Rectal smooth muscle tissue (tissue), 1 donor: ENCODE measurements around the gene DCTN2.
A peak's percentile ranks its signal among the peaks of the same experiment; 100 is the strongest.
"Not testable (repeated sequence)": the region's sequence is repeated elsewhere in the genome, so short reads cannot be mapped to it uniquely, and the experiment has no call there.

Experiments
- H3K27ac ChIP-seq: one replicate; pipeline ENCODE4 v1.7.0; 2013; ENCODE audit warnings: low read depth, low read length, inconsistent platforms
- H3K27me3 ChIP-seq: one replicate; pipeline ENCODE4 v1.7.0; 2013; ENCODE audit warnings: low read length; ENCODE audit not compliant: control insufficient read depth, insufficient read depth
- H3K36me3 ChIP-seq: one replicate; pipeline ENCODE4 v1.7.0; 2013; ENCODE audit warnings: low read length; ENCODE audit not compliant: control insufficient read depth, insufficient read depth
- H3K4me1 ChIP-seq: one replicate; pipeline ENCODE4 v1.7.0; 2013; ENCODE audit warnings: low read length; ENCODE audit not compliant: control insufficient read depth, insufficient read depth
- H3K4me3 ChIP-seq: one replicate; pipeline ENCODE4 v1.7.0; 2013; ENCODE audit warnings: low read length
- H3K9ac ChIP-seq: one replicate; pipeline ENCODE4 v1.7.0; 2013; ENCODE audit warnings: low read length

The DCTN2 gene

GRCh38 chr12:57519796-57520052, 27.3 kb downstream of the DCTN2 start:
- H3K27me3 ChIP-seq: no peaks in the 10 kb centered on the region
- peak overlapping the region; percentile 97 for H3K27ac ChIP-seq
- H3K9ac ChIP-seq: peak overlapping the region; percentile 98
- peaks cover 45% of the 10 kb centered on the region for H3K4me1 ChIP-seq
- peaks cover 25% of the 10 kb centered on the region for H3K36me3 ChIP-seq
- peak overlapping the region; percentile 94 for H3K4me3 ChIP-seq

- Histone ChIP-seq H3K4me1 (peaks cover 43% of the 10 kb centered on the region), H3K36me3 (peaks cover 29% of the 10 kb centered on the region), H3K4me3 (peak overlapping the region; percentile 94), H3K9ac (peak overlapping the region; percentile 98), H3K27ac (peak overlapping the region; percentile 97), H3K27me3 (no peaks in the 10 kb centered on the region)
These were observed 27.8 kb downstream of the DCTN2 start for GRCh38 chr12:57518920-57519795.

- Histone ChIP-seq H3K27me3 (no peaks in the 10 kb centered on the region), H3K4me1 (peaks cover 35% of the 10 kb centered on the region), H3K9ac (no peak overlapping the region), H3K36me3 (peaks cover 29% of the 10 kb centered on the region), H3K27ac (peak overlapping the region; percentile 97), H3K4me3 (peak overlapping the region; percentile 94)
These were observed 28.6 kb downstream of the DCTN2 start for GRCh38 chr12:57518176-57518919.

GRCh38 chr12:57517718-57518117, 29.3 kb downstream of the DCTN2 start:
- Histone ChIP-seq H3K4me3 (peak overlapping the region; percentile 94), H3K36me3 (peaks cover 32% of the 10 kb centered on the region), H3K4me1 (peaks cover 35% of the 10 kb centered on the region), H3K27ac (peak overlapping the region; percentile 97)
- H3K27me3 ChIP-seq, H3K9ac ChIP-seq: not testable (repeated sequence)

- peaks cover 37% of the 10 kb centered on the region for H3K36me3 ChIP-seq
- no peak overlapping the region for H3K9ac ChIP-seq
- no peak overlapping the region for H3K4me3 ChIP-seq
- no peaks in the 10 kb centered on the region for H3K27me3 ChIP-seq
- H3K27ac ChIP-seq: peak overlapping the region; percentile 46
- H3K4me1 ChIP-seq: peaks cover 35% of the 10 kb centered on the region
These were observed 29.8 kb downstream of the DCTN2 start for GRCh38 chr12:57517187-57517586.

GRCh38 chr12:57516617-57517153, 30.3 kb downstream of the DCTN2 start:
- H3K4me1 ChIP-seq: peaks cover 30% of the 10 kb centered on the region
- H3K4me3 ChIP-seq: no peak overlapping the region
- peak overlapping the region; percentile 46 for H3K27ac ChIP-seq
- H3K9ac ChIP-seq: no peak overlapping the region
- H3K27me3 ChIP-seq: no peaks in the 10 kb centered on the region
- H3K36me3 ChIP-seq: peaks cover 42% of the 10 kb centered on the region

- Histone ChIP-seq H3K4me3 (no peak overlapping the region), H3K27me3 (no peaks in the 10 kb centered on the region), H3K27ac (no peak overlapping the region), H3K36me3 (peaks cover 43% of the 10 kb centered on the region), H3K4me1 (peaks cover 24% of the 10 kb centered on the region), H3K9ac (no peak overlapping the region)
These were observed 31.0 kb downstream of the DCTN2 start for GRCh38 chr12:57515934-57516541.

GRCh38 chr12:57515408-57515933, 31.5 kb downstream of the DCTN2 start:
- Histone ChIP-seq H3K4me1 (peaks cover 21% of the 10 kb centered on the region), H3K36me3 (peaks cover 45% of the 10 kb centered on the region), H3K27me3 (no peaks in the 10 kb centered on the region), H3K9ac (no peak overlapping the region), H3K4me3 (no peak overlapping the region), H3K27ac (no peak overlapping the region)

GRCh38 chr12:57514720-57515407, 32.1 kb downstream of the DCTN2 start:
- H3K36me3 ChIP-seq: peaks cover 45% of the 10 kb centered on the region
- H3K9ac ChIP-seq: no peak overlapping the region
- H3K27me3 ChIP-seq: no peaks in the 10 kb centered on the region
- H3K4me3 ChIP-seq: no peak overlapping the region
- peaks cover 21% of the 10 kb centered on the region for H3K4me1 ChIP-seq
- no peak overlapping the region for H3K27ac ChIP-seq

GRCh38 chr12:57514246-57514645, 32.7 kb downstream of the DCTN2 start:
- peaks cover 17% of the 10 kb centered on the region for H3K4me1 ChIP-seq
- not testable (repeated sequence) for H3K4me3 ChIP-seq, H3K9ac ChIP-seq, H3K27me3 ChIP-seq, H3K27ac ChIP-seq
- peaks cover 45% of the 10 kb centered on the region for H3K36me3 ChIP-seq

GRCh38 chr12:57513677-57514076, 33.3 kb downstream of the DCTN2 start:
- peaks cover 48% of the 10 kb centered on the region for H3K36me3 ChIP-seq
- H3K27ac ChIP-seq: not testable (repeated sequence)

GRCh38 chr12:57513266-57513665, 33.7 kb downstream of the DCTN2 start:
- H3K9ac ChIP-seq: no peak overlapping the region
- H3K27me3 ChIP-seq: no peaks in the 10 kb centered on the region
- peaks cover 9% of the 10 kb centered on the region for H3K4me1 ChIP-seq
- no peak overlapping the region for H3K4me3 ChIP-seq
- peaks cover 48% of the 10 kb centered on the region for H3K36me3 ChIP-seq
- H3K27ac ChIP-seq: no peak overlapping the region

More at GRCh38 chr12:57513677-57514076, 33.3 kb downstream of the DCTN2 start:
- H3K9ac ChIP-seq, H3K27me3 ChIP-seq, H3K4me3 ChIP-seq: not testable (repeated sequence)
- H3K4me1 ChIP-seq: peaks cover 13% of the 10 kb centered on the region
